T-helper 22 cell (primary cell): ENCODE data around the gene GGA1.
A peak's percentile ranks its signal among the peaks of the same experiment; 100 is the strongest.

ENCODE experiments used
- DNase-seq: peaks from one replicate; pipeline ENCODE4 v3.0.0-alpha.2; 2020; ENCODE audit warnings: low read depth

GGA1 gene

GRCh38 chr22:37674951-37675929 is 66.6 kb downstream of the GGA1 start, which contains the start of gene LGALS1:
Gene LGALS1 (plus strand): TSS chr22:37675636. CDS start chr22:37675703, 67 bp downstream.
- peak; percentile 50 for DNase-seq

GRCh38 chr22:37675930-37676735 is 67.5 kb downstream of the GGA1 start:
- DNase-seq = no peak

DNA sequence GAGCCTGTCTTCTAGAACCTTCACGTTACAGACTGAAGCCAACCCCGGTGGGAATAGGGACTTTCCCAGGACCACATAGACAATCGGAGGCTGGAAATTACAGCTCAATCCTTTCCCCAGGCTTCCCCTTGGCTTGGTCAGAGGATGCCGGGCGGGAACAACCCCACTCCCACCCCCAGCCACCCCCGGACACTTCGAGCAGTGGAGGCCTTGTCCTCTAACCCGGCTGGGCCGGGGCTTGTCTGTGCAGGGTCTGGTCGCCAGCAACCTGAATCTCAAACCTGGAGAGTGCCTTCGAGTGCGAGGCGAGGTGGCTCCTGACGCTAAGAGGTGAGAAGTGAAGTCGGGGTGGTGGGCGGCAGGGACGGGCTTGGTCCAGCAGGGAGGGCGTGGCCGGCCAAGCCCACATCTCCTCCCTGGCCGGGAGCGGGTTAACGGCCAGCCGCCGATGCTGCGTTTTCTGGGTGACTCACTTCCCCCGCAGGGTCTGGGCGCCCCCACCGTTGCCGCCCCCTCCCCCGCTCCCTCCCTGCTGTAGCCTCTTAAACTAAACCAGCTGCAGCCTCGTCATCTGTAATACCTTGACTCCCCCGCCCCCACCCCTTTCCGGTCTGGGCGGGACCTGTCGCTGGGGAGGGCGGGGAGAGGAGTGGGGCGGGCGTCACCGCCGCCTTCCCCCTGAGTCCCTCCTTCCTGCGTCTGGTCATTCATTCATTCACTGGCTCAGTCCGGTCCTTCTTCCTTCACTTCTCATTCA is 68.3 kb downstream of the GGA1 start:
- peak; percentile 91 for DNase-seq

- no peak for DNase-seq
These were observed 68.9 kb downstream of the GGA1 start for GRCh38 chr22:37677493-37677974.

GRCh38 chr22:37678372-37678771 is 69.7 kb downstream of the GGA1 start:
- DNase-seq = no peak

- DNase-seq = no peak
These were observed 71.0 kb downstream of the GGA1 start for GRCh38 chr22:37679670-37680069.

GRCh38 chr22:37680191-37680851 is 71.7 kb downstream of the GGA1 start:
- DNase-seq = no peak

DNA sequence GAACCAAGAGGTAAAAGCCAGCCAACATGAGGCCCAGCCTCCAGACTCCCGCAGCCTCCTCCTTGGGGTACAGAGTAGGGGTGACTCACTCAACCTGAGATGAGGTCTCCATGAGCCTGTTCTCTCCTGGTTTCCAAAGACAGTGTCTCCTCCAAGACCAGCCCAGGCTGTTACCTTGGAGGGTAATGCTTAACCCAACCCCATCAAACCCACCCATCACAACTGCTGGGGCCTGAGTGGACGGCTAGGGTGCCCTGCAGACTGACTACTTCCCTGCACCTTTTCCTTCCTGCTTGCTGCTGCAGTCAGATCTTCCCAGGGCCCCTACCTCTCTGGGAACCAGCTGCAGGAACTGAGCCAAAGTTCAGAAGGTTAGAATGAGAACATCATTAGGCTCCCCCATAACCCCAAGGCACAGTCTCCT is 72.4 kb downstream of the GGA1 start:
- no peak for DNase-seq

DNA sequence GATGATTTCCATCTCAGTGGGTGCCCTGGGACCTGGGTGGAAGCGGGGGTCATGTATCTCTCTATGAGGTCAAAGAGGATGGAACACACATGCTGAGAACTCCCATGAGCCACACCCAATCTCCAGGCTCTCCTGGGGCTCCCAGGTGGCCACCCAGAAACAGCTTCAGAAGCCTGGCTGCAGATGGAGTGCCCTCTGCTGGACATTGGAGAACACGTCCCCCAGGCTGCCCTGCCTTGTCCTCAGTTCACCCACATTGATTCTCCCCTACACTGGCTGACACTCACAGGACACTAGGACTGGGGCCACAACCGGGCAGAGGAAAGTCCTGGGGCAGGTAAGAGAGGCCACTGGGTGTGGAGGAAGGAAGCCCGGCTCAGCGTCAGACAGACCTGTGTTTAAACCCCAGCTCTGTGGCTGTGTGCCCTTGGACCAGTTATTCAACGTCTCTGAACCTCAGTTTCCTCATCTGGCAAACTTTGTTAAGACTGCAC is 73.0 kb downstream of the GGA1 start:
- DNase-seq = peak; percentile 43
